CMK (cell line): Measurements from ENCODE around the gene PRR19.

ENCODE experiments used
- DNase-seq: peaks from one replicate; pipeline ENCODE4 v3.0.0-alpha.2; 2010; ENCODE audit warnings: low read depth

Gene PRR19

DNA sequence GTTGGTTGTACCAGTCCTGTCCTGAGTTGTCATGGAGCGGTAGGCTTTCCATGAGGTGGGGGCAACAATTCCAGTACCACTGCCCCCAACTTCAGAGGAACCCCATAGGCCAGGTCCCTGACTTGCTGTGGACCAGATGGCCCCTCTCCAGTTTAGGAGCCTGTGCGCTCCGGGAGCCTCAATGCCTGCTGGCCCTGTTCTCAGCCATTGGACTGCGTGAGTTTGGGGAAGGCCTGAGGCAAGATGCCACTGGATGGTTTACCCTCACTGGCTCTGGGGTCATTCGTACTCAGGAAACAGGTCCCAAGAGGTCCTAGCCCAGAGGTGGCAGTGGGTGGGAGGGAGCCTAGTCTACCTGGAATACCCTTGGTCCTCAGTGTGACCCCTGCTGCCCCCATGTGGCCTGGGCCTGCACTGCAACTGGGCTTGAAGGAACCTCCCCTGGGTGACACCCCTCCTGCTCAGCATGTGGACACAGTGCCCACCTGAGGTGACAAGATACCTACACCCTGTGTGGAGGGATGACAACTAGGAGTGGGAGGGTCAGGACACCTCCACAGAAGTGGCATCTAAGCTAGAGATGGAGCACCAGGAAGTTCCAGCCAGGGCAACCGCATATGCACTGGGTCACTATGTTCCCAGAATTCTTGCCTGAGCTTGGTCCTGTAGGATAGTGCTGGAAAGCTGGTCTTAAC lies 6.0 kb upstream of the PRR19 start:
- no peak for DNase-seq

DNA sequence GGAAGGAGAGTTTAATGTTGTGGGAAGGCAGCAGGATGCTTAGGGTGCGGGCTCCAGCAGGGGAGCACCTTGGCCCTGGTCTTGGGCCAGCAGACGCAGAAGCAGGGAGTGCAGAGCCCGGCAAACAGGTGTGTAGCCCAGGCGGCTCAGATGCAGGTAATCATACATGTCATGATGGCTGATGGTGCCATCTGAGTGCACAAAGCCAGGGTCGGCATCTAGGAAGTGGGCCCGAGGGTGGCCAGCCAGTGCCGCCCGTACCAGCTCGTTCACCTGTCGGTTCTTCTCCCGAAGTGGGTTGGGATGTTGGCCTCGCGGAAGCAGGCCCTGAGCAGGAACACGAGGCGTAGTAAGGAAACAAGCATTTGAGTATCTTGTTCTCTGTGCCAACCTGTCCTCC lies 4.9 kb upstream of the PRR19 start:
- no peak for DNase-seq

DNA sequence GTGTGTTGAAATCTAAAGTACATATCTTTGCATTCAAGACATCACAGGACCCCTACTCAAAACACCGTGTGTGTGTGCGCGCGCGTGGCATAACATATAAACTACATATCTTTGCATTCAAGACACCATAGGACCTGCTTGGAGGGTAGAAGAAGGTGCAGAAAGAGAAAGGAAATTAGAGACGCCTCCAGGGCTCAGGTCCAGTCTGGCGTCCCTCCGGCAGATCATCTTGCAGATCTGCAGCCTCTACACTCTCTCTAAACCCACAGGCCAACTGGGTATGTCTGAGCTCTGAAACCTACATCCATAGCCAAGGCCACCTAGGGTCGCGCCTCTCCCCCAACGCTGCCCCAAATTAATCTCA lies 1.2 kb downstream of the PRR19 start:
- no peak for DNase-seq

DNA sequence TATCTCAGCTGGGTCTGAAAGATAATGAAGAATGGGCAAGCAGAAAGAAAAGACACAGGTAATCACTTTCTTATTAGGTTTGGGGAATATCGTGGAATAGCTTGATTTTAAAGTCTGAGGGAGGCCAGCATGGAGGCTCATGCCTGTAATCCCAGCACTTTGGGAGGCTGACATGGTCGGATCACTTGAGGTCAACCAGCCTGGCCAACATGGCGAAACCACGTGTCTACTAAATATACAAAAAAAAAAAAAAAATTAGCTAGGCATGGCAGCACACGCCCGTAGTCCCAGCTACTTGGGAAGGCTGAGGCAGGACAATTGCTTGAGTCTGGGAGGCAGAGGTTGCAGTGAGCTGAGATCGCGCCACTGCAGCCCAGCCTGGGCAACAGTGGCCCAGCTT lies 1.9 kb downstream of the PRR19 start:
- no peak for DNase-seq

DNA sequence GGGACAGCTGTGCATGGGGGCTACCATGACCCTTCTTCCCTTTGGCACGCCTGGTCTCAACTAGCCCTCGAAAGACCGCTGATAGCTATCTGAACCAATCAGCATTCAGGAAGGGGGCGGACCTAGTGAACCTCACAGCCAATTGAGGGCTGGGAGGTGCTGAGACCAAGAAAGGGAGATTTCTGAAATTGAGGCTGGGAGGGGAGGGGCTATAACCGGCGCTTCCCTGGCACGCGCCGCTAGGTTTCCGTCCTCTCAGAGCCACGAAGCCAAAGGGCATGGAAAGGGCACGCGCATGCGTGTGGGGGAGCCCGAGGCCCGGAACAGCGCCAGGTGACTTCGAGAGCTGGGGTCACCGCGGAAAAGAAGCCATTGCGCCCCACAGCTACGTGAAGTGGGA lies 4.7 kb downstream of the PRR19 start:
- no peak for DNase-seq

DNA sequence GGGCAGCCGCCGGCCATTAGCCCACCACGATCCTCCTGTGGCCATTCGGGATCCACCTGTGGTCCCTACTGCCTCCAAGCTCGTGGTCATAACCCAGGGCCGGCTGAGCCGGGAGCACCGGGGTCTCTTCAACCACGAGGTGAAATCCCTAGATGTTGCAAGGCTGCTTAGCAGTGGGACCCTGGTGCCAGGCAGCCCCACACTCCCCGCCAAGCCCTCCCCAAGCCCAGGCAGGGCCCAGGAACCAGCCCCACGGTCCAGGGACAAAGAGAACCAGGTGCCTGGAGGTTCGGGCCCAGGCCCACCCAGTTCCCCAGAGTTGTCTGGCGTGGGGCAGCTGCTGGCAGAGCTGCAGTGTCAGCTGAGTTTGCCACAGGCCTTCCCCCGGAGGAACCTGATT lies 7.8 kb downstream of the PRR19 start:
- no peak for DNase-seq

DNA sequence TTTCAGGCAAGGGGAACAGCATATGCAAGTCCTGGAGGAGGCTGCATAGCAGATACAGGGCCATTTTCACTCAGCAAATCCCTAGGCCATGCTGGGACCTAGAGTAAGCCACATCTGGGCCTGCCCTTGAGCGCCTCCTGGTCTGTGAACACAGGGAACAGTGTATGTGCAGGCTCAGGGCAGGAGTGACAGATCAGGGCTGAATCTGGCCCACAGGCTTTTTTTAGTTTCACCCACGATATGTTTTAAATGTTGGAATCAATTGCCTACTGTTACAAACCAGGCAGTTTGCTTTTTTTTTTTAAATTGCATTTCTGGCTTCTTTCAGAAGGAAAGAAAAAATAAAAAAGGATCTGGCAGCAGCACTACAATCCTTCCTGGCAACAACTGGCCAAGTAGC lies 9.7 kb downstream of the PRR19 start:
- no peak for DNase-seq

DNA sequence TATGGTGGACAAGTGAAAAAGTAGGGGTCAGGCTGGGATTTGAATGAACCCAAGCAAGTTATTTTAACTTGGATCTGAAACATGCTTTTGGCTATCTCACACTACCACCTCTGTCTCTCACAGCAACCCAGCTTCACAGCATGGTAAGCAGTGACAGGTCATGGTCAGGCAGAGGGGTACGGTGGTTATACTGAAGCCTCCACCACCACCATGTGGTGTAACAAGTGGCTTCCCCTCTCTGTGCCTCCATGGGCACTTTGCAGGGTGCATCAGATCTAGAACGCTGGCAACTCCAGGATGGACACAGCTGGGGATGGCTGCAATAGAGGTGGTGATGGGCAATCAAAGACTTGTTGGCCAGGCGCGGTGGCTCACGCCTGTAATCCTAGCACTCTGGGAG lies 10.4 kb downstream of the PRR19 start:
- no peak for DNase-seq

DNA sequence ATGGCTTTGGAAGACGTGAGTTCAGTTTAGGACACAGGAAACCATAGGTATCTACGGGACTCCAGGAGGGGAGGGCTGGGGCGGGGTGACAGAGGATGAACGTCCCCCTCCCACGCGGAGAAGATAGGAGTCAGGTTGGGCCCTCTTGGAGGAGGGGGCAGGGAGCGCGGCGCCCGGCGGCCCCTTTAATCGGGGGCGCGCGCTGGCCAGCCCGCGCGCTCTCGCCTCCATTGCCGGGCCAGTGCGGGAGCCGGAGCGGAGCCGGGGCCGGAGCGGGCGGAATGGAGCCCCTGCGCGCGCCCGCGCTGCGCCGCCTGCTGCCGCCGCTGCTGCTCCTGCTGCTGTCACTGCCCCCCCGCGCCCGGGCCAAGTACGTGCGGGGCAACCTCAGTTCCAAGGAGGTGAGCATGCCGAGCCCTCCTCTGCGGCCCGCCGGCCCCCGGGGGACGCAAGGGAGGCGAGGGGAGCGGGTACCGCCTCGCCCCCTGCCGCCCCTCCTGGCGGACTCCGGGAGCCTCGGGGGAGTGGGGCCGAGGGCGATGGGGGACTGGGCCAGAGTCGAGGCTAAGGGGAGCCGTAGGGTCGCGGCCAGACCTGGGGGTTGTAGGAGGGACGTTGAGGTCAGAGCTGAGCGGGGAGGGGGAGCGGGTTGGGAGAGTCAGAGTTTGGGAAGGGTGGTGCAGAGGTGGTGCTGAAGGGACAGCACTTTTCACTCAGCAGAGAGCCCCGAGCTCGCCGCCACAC lies 11.3 kb downstream of the PRR19 start, which contains the start of gene TMEM145:
Gene TMEM145, plus strand, starts transcription at position 214 of the 744 bp plus-strand sequence. Its CDS starts 68 bp downstream, at position 282.
- no peak for DNase-seq

DNA sequence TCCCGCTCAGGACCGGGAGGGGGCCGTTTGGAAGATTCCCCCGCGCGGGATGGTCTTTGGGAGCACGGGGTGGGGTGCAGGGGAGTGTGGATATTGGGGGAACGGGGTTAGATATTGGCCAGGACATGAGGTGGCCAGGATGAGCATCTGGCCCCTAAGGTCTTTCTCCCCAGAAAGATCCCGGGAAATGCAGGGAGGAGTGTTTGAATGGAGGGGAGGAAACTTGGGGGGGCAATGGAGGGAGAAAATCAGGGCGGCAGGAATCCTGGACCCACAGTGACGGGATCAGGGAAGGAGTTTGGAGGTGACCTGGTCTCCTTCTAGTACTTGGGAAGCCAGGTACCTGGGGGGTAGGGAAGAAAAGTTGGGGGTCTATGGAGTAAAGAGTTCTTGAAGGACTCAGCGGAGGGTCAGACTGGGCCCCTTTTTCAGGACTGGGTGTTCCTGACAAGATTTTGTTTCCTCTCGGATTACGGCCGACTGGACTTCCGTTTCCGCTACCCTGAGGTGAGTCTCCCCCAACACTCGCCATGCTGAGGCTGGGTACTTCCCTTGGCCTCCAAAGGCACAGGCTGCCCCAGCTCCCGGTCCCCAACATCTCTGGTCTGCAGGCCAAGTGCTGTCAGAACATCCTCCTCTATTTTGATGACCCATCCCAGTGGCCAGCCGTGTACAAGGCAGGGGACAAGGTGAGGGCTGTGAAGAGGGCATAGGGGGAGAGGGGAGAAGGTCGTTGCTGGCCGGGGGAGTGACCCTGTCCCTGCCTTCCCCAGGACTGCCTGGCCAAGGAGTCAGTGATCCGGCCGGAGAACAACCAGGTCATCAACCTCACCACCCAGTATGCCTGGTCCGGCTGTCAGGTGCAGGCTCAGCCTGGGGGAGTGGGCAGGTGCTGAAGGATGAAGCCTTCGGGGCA lies 12.2 kb downstream of the PRR19 start:
- DNase-seq: no peak

DNA sequence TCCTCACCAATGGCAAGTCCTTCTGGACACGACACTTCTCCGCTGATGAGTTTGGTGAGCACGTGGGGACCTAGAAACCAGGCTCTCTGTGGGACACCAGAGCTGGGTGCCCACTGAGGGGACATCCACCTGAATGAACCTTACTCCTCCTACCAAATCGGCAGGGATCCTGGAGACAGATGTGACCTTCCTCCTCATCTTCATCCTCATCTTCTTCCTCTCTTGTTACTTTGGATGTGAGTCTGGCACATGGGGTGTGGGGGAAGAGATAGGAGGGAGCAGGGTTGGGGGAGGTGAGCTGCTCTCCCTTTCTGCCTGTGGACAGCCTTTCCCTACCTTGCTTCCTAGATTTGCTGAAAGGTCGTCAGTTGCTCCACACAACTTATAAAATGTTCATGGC lies 13.1 kb downstream of the PRR19 start:
- no peak for DNase-seq

DNA sequence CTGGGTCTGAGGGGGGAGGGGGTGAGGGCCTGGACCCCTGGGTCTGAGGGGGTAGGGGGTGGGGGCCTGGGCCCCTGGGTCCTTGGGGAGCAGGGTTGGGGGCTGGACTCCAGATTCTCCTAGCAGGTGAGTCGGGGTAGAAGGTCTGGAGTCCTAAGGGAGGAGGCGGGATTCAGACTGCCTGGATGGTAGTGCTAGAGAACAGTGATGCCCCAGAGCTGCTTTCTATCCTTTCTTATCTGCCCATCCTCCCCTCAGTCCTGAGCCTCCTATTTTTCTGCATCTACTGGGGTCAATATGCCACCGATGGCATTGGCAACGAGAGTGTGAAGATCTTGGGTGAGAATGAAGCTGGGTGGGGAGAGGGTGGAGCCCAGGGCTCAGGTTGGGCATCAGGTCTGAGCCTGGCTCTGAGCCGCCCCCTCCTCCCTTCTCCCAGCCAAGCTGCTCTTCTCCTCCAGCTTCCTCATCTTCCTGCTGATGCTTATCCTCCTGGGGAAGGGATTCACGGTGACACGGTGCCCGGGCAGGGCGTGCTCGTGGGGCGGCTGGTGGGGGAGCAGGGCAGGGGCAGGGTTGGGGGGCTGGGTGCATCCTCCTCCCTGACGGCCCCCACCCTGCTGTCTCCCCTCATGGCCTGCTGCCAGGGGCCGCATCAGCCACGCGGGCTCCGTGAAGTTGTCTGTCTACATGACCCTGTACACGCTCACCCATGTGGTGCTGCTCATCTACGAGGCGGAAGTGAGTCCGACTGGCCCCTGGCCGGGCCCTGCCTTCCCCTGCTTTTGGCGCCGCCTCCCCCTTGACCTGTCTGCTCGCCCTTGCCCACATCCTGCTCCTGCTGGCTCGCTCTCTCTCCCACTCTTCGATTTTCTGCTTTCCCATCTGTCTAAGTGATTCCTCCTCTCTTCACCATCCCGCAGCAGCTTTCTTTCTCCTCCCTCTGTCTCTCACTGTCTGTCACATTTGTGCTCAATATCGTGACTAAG lies 14.6 kb downstream of the PRR19 start:
- DNase-seq: peak; percentile 77

DNA sequence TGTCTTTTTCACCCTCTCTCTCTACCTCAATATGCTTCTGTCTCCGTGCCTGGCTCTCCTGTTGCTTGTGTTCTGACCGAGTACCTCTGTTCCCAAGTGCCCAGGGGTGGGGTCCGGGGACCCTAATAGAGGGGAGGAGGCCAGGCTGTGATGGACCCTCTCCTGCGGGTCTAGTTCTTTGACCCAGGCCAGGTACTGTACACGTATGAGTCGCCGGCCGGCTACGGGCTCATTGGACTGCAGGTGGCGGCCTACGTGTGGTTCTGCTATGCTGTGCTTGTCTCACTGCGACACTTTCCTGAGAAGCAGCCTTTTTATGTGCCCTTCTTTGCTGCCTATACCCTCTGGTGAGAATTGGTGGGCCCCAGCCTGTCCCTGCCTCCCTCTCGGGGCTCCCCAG lies 15.6 kb downstream of the PRR19 start:
- no peak for DNase-seq

DNA sequence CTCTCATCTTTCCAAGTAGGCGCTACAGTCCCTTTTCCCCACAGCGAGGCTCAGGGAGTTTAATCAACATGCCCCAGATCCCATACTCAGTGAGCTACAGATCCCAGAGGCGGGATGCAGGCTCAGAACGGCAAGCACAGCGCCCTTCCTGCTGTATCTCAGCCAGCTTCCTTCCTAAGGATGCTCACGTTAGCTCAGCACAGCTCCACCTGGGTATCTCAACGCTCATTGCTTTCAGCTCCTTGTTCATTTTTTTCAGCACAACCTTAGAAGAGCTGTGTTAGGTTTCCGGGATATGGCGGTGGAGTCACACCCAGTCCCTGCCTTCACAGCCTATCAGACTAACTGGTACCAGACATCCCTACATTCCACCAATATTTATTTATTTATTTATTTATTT lies 20.4 kb downstream of the PRR19 start:
- DNase-seq: no peak

DNA sequence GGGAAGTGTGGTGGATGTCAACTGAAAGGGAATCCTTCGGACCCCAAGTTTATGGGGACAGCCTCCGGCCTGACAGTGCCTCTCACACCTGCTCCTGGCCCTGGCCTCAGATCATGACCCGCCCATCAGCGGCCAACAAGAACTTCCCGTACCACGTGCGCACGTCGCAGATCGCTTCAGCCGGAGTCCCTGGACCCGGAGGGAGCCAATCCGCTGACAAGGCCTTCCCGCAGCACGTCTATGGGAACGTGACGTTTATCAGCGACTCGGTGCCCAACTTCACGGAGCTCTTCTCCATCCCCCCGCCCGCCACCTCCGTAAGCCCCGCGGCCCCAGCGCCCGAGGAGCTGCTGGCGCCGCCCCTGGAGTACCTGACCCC lies 21.5 kb downstream of the PRR19 start:
- DNase-seq: no peak

DNA sequence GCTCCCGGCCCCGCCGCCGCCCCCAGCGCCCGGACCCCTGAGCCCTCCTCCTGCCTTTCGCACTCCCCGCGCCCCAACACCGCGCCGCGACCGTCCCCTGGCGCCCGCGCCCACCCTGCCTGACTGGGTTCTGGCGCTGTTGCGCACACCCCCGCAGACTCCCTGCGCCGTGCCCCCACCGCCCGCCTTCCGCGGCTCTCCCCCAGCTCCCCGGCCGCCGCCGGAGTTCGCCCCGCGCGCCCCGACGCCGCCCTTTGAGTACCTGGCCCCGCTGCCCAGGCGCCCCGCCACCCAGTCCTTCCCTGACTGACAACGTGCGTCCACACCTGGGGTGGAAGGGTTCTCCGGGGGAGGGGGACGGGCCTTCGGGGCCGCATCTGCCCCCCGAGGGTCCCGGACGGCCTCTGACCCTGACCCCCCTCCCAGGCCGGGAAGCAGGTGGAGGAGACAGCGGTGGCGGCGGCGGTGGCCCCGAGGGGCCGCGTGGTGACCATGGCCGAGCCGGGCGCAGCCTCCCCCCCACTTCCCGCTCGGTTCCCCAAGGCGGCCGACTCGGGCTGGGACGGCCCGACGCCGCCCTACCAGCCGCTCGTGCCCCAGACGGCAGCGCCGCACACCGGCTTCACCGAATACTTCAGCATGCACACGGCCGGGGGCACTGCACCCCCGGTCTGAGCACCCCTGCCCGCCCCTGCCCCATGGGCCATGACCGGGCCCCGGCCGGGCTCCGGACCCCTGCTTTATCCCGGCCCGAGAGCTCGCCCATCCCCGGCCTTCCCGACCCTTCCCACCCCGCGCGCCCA lies 22.1 kb downstream of the PRR19 start:
- DNase-seq: no peak

DNA sequence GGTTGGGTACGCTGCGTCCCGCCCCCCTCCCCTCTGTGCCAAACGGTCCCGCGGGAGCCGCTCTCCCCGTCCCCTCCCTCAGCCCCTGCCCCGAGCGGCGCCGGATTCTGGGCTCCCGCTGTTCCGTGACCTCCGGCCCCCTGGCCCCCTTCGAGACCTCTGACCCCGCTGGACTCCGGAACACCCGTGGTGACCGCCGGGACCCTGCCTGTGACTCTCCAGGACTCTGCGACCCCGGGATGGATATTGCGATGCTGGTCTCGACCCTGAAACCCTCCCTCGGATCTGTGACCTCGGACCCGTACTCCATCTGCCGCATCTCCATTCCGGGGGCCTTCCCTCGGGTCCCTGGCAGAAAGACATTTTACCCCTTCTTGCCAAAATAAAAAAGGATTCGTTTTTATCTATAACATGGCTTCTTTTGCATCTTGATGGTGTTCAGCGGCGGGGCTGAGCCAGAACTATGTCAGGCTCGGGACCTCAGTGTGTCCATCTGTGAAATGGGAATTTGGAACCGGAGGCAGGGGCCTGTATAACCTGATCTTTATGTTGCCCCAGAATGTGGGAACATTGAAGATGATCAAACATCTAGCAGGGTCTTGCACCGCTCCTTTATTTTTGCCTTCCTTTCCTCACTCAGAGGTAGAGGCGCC lies 22.8 kb downstream of the PRR19 start:
- no peak for DNase-seq

DNA sequence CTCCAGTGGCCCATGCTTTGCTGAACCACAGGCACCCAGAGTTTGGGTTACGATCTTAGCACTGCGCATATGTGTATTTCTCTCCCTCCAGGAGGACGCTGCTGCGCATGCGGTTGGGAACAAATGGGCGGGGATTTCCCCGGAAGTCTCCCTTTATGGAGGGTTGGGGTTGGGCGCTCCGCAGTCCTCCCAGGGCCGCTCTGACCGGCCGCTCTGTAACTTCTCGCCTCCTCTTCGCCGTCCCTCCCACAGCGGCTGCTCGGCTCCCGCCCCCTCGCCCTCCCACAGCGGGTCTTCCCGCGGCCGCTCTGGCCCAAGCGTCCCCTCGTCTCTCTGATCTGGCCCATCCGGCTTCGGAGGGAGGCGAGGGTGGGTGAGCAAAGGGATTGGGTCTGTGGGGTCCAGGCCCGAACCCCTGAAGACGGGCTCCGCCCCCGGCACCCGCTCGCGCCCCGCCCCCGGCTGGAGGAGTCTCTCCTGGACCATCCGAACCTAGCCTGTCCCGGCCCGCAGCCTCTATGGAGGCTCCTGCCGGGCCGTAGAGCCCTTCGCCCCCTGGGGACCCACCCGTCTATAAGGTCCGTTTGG lies 23.5 kb downstream of the PRR19 start, which contains the start of gene MEGF8:
Gene MEGF8, plus strand, starts transcription at position 328 of the 588 bp plus-strand sequence. CDS start 609 bp downstream, outside the sequence.
- DNase-seq: peak; percentile 99

DNA sequence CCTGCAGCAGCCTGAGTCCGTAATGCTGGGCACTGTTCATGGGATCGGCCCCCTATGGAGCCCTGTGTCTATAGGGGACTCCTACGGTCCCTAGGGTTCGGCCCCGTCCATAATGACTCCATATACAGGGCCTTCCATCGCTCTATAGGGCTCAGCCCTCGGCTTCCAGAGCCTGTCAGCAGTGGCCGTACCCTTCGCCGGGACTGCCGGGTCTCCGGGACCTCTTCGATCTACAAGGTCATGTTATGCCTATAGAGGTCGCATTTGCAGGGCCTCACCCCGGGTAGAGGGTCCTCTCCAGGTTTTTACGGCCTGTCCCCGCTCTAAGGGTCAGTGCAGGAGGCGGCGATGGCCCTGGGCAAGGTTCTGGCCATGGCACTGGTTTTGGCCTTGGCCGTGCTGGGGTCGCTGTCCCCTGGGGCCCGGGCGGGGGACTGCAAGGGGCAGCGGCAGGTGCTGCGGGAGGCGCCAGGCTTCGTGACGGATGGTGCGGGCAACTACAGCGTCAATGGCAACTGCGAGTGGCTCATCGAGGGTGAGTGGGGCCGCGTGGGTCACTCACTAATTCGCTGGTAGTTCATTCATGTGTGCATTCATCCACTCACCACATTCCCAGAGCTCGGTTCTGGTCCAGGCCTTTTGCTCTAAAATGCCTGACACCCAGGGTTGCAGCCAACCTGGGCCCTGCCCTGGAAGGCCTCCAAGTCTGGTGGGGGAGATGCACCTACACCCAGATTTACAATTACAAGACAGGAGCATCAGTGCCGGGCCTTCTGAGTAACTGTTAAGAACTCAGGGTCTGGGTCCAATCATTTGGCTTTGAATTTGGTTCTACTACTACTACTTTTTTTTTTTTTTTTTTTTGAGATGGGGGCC lies 24.2 kb downstream of the PRR19 start:
- no peak for DNase-seq
